Activated CD4-positive, alpha-beta T cell treated with anti-CD3 and anti-CD28 coated beads, Interleukin-2, amount 50 U/mL, for 24 hours (primary cell): Measurements from ENCODE around the gene RBM20.
"Not testable (repeated sequence)": the region's sequence is repeated elsewhere in the genome, so short reads cannot be mapped to it uniquely, and the experiment has no call there.

Source experiments
- DNase-seq, 2 donors: peaks; one replicate each; pipeline ENCODE4 v3.0.0-alpha.2; 2020; ENCODE audit warnings: low read depth in 1 of 2, low spot score in 1 of 2

RBM20 gene

GRCh38 chr10:110643653-110644597 is at the start of gene RBM20:
Gene RBM20 (plus strand): TSS chr10:110644336. CDS start chr10:110644455, 119 bp downstream.
- DNase-seq: peak in 1 of 2 donors; percentile 6

DNA sequence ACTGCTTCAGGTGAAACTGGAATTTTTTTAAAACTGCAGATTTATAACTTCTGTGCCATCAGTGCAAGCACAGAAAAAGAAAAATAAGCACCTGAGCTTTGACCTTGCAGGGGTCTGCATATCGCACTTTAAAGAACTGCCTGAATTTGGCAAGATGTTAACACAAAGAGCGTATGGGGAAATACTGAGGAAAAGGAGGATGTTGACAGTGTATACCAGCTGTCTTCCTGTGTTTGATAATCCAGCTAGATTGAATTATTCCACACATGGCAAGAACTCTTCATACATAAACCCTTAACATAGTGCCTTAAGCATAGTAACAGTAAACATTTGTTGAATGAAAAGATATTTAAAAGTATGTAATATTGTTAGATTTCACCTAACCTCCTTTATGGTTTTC is 46.7 kb upstream of the RBM20 start:
- DNase-seq: no peak

DNA sequence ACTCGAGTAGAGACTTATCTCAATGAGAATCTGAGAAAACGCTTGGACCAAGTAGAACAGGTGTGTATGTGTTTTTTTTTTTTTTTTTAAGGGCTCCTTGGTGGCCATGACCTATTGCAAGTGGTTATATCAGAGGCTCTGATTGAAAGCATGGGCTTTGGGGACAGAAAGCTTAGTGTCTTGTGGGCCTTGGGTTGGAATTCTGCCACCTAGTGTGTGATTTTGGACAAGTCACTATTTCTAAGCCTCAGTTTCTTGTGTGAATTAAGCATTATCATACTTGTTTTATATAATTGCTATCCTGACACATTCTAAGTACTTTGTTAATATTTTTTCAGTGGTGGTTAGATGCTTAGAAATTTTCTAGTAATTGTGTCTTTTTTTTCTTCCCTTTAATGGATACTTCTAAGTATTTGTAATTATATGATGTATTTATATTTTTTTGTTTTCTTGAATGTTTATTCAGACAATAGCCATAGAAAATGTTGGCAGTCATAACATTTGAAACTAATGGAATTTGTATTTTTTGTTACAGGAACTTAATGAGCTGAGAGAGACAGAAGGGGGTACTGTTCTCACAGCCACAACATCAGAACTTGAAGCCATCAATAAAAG is 43.5 kb upstream of the RBM20 start:
- peak in 1 of 2 donors; percentile 33 for DNase-seq

DNA sequence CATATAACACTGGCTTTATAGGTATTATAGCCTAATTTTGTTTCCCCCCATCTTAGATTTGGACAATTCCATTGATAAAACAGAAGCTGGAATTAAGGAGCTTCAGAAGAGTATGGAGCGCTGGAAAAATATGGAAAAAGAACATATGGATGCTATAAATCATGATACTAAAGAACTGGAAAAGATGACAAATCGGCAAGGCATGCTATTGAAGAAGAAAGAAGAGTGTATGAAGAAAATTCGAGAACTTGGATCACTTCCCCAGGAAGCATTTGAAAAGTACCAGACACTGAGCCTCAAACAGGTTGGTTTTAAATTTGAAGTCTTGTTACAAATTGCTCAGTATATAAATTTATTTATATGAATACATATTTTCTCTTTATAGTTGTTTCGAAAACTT is 42.6 kb upstream of the RBM20 start:
- DNase-seq: no peak

- DNase-seq: no peak
These were observed 36.0 kb upstream of the RBM20 start for GRCh38 chr10:110608087-110608486.

DNA sequence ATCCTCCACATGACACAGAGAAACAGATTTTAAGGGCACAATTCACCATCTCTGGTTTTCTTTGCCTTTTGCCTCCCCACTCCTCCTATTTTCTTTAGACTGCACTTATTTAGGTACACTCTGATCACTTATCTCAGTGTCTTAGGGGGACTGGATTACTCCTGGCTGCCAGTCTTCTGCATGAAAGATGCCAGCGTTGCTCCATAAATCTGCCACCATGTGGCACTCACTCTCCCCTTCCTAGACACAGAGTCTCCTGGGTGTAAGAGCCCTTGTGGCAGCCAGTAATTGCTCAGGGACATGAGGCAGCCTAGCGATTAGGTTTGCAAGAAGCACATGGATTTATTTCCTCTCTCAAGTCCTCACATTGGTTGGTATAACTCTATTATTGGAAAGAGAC is 34.5 kb upstream of the RBM20 start:
- no peak for DNase-seq

DNA sequence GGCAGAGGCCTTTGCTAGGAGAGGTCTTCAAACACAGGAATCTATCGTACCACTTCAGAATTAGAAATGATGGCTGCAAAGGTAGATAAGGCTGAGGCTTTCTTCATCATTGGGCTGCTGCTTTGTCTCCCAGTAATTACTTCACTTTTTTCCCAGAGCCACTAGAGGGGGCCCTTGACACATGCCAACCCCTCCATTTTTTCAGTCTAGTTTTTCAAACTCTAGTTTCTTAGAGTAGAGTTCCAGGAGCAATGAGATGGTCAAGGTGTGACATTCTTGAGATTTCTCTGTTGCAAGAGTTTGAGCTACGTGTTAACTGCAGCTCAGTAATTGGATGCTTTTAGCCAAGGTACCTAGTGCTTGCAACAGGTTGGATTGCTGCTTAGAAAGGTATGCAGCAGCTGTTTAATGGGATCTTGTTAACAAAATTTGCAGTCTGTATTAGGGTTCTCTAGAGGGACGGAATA is 33.8 kb upstream of the RBM20 start:
- DNase-seq: peak in 1 of 2 donors; percentile 49

- not testable (repeated sequence) for DNase-seq
These were observed 33.4 kb upstream of the RBM20 start for GRCh38 chr10:110610781-110611180.

DNA sequence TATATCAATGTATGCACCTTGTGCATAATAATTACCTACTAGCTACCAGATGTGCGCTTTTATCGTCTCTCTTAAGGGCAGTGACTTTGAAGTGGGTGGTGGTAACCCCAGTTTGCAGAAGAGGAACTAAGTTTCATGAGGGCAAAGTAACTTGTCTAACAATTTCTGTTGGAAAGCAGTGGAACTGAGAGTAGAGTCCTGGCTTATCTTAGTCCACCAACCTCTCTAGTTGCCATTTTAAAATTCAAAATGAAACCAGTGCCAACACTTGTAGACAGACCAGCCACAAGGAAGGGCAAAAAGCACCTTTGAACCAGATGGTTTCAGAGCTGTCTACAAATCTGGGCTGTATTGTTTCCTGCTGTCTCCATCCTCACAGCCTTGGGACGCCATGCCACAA is 32.0 kb upstream of the RBM20 start:
- no peak for DNase-seq

DNA sequence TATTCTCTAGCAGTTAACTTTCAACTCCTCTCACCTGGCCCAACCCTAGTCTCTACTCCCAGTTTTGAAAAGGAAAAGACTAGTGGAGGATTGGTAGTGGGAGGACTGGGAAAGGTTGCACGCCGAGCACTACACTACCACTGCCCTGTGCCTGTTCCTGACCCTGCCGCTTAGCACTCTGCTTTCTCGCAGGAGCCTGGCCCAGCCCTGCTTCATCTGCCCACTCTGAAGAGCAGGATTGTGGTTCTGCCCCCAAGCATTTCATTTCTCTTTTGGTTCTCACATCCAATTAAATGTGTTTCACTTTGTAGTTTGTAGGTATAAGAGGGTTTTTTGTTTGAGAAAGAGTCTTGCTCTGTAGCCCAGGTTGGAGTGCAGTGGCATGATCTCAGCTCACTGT is 31.5 kb upstream of the RBM20 start:
- no peak for DNase-seq

DNA sequence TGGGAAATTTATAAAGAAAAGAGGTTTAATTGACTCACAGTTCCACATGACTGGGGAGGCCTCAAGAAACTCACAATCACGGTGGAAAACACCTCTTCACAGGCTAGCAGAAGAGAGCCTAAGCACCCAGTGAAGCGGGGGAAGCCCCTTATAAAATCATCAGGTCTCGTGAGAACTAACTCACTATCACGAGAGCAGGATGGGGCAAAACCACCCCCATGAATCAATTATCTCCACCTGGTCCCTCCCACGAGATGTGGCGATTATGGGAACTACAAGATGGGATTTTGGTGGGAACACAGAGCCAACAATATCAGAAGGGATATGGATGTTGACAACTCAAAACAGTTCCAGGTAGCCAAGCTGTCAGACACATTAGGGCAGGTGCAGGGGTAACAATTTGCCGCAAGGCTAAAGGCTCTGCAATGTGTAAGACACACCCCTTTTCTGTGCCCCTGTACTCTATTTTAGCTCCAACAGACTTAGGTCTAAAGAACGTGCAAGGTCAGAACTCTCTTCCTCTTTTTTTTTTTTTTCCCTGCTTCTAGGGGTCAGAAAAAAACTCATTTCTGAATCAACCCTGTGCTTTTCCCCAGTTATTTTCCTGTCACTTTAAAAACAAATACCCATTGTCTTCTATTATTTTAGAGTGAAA is 30.7 kb upstream of the RBM20 start:
- DNase-seq: peak in 1 of 2 donors; percentile 47

GRCh38 chr10:110613996-110614495 is 30.1 kb upstream of the RBM20 start:
- no peak for DNase-seq

GRCh38 chr10:110615057-110615747 is 28.9 kb upstream of the RBM20 start:
- DNase-seq: no peak

- DNase-seq: no peak
These were observed 27.6 kb upstream of the RBM20 start for GRCh38 chr10:110616493-110617033.

DNA sequence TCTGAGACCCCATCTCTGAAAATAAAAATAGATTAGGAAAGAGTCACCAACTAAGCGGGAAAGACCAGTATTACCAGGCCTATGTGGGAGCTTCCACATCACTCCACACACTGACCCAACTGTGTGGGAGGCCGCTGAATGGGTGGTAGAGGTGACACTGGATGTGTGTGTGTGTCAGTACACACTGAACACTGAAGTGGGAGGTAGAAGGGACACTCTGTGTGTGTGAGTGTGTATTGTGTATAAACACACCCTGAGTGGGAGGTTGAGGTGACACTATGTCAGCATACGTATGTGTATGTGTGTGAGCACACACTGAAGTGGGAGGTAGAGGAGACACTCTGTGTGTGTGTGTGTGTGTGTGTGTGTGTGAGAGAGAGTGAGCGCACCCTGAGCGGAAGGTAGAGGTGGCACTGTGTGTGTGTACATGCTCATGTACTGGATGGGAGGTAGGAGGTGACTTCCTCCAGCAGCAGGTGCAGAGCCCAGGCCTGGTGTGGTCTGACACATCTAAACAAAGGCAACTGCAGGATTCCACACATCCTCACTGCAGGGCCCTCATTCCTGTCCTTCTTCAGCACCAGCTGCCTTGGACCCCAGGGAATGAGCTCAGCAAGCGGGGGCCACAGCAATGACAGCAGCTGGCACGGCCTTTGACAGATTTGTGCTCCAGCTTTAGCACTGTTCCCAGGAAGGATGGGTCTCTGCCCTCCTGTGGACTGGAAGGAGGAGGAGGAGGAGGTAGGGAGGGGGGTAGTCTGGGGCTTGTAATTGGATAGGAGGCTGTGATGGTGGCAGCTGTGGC is 26.5 kb upstream of the RBM20 start:
- DNase-seq: no peak

- DNase-seq: peak in 1 of 2 donors; percentile 68
These were observed 25.9 kb upstream of the RBM20 start for GRCh38 chr10:110618230-110618610.

DNA sequence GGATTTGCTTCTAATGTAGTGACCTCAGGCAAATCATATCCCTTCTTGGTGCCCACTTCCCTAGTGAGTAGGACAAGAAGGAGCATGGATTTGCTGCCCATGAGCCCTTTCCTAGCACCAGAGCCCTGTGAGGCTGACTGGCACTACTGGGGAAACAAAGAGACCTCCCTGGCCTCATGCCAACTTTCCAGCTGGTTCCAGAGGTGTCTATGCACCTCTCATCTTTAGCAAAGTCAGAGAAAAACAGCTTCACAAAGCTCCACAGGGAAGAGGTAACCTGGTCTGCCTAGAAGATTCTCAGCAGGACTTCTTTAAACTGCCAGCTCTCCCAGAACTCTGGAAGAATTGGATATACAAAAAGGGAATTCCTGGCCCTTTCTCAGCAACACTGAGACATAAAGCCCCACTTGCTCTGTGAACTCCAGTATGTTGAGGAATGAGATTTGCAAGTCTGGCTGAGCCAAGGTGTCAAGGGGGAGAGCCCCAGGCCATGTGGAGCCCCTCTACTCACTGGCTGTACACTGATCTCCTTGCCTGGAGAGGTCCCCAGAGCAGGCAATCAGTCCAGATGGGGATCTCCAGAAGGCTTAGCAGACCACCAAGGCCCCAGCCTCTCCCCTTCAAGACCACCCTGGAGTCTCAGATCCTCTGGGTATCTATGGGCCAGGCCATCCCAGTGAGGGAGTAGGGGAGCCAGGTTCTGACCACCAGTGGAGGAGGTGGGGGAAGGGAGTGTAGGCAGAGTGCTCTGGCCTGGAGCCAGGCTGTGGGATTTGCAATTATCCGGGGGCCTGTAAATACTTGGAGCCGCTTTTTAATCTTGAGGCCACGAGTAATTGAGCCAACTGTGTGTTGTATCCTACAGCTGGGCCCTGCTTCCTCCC is 24.4 kb upstream of the RBM20 start:
- no peak for DNase-seq

DNA sequence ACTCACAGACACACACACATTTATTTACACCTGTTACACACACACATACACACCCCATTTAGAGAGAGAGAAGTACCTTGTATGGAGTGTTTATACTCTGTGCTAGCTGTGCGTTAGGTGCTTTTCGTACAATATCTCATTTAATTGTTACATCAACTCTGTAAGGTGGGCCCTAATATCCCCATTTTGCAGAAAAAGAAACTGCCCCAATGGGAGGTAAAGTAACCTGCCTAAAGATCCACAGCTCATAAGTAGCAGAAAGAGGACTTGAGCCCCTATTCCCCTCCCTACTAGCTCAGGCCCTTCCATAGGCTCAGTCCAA is 23.8 kb upstream of the RBM20 start:
- DNase-seq: no peak

DNA sequence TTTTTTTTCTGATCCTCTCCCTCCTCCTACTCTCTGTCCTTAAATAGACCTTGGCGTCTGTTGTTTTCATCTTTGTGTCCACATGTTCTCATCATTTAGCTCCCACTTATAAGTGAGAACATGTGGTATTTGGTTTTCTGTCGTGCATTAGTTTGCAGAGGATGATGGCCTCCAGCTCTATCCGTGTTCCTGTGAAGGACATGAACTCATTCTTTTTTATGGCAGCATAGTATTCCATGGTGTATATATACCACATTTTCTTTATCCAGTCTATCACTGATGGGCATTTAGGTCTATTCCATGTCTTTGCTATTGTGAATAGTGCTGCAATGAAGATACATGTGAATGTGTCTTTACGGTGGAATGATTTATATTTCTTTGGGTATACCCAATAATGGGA is 20.8 kb upstream of the RBM20 start:
- not testable (repeated sequence) for DNase-seq
